Neural cell (in vitro differentiated cells): Measurements from ENCODE around the gene NPFFR1.

ENCODE experiments used
- CTCF ChIP-seq: fragments of 450-650 bp; IDR thresholded peaks from 2 replicates; pipeline ENCODE4 v1.5.1; 2014; ENCODE audit warnings: antibody characterized with exemption, mild to moderate bottlenecking, moderate library complexity; ENCODE audit not compliant: poor library complexity, severe bottlenecking
- EZH2 ChIP-seq: fragments of 200-600, 300-800 bp; shearing (Covaris generic), sonication (generic); IDR thresholded peaks from 2 replicates; pipeline ENCODE4 v1.6.1; 2014; ENCODE audit warnings: antibody characterized with exemption, low read length, borderline replicate concordance, mild to moderate bottlenecking; ENCODE audit not compliant: insufficient read depth, poor library complexity, severe bottlenecking
- MXI1 ChIP-seq: fragments of 450-650 bp; conservative IDR thresholded peaks from 2 replicates; pipeline ENCODE4 v1.6.1; 2014; ENCODE audit warnings: antibody characterized with exemption, mild to moderate bottlenecking; ENCODE audit not compliant: poor library complexity, severe bottlenecking
- TAF1 ChIP-seq: IDR thresholded peaks from 2 replicates; pipeline ENCODE4 v1.6.1; 2012; ENCODE audit warnings: low read depth

GRCh38 chr10:70308121-70309060 lies 24.6 kb upstream of the NPFFR1 start:
- TF ChIP-seq CTCF (no peak), TAF1 (no peak), EZH2 (no peak), MXI1 (no peak)
